Choroid plexus epithelial cell (primary cell): Measurements from ENCODE around the gene KCNK13.
A peak's percentile ranks its signal among the peaks of the same experiment; 100 is the strongest.
"Not testable (repeated sequence)": the region's sequence is repeated elsewhere in the genome, so short reads cannot be mapped to it uniquely, and the experiment has no call there.

ENCODE experiments used
- DNase-seq: peaks from one replicate; pipeline ENCODE4 v3.0.0-alpha.2; 2010; ENCODE audit warnings: low read depth
- H3K4me3 ChIP-seq: 2 replicates; pipeline ENCODE4 v1.5.1; 2011; ENCODE audit warnings: low read depth, mild to moderate bottlenecking, control low read depth, low read length, moderate library complexity
- CTCF ChIP-seq: conservative IDR thresholded peaks from 2 replicates; pipeline ENCODE4 v1.5.1; 2011; ENCODE audit warnings: low read depth, mild to moderate bottlenecking, control low read depth, inconsistent platforms, low read length, moderate library complexity

KCNK13 gene

GRCh38 chr14:90061685-90062126 lies at the start of gene KCNK13:
Gene KCNK13 (plus strand): TSS chr14:90061994. CDS start chr14:90062206, 212 bp downstream.
- H3K4me3 ChIP-seq, result peak within 1 kb of the TSS; percentile 58
- no peak for TF ChIP-seq CTCF
- no peak for DNase-seq

- no peak for TF ChIP-seq CTCF
- no peak for DNase-seq
Observed at GRCh38 chr14:90017371-90017770, 44.4 kb upstream of the KCNK13 start.

DNA sequence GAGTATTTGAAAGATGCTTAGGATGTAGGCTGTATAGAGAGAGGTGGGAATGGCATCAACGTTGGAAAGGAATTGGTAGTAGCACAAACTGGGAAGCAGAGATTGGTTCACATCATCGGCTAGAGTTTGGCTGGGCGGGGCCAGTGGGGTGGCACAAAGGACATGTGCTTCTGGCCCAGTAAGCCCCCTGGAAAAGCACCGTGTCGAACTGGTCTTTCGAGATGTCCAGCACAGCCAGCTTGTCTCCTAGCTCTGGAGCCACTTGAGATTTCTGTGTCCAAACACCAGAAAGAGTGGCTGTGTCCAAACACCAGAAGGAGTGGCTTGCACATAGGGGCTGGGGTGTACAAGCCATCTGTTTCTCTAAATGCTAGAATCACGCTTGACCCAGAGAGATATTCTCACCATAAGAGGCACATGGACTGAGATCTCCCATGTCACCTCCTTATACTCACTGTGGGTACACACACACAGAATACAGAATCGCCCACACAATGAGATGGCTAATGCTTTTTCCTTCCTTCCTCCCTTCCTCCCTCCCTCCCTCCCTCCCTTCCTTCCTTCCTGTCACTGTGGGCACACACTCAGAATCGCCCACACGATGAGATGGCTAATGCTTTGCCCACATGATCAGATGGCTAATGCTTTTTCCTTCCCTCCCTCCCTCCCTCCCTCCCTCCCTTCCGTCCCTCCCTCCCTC lies 41.8 kb upstream of the KCNK13 start:
- no peak for DNase-seq
- no peak for TF ChIP-seq CTCF
- H3K4me3 ChIP-seq, result no peak overlapping the region

More at GRCh38 chr14:90017371-90017770, 44.4 kb upstream of the KCNK13 start:
- H3K4me3 ChIP-seq, result no peak overlapping the region

DNA sequence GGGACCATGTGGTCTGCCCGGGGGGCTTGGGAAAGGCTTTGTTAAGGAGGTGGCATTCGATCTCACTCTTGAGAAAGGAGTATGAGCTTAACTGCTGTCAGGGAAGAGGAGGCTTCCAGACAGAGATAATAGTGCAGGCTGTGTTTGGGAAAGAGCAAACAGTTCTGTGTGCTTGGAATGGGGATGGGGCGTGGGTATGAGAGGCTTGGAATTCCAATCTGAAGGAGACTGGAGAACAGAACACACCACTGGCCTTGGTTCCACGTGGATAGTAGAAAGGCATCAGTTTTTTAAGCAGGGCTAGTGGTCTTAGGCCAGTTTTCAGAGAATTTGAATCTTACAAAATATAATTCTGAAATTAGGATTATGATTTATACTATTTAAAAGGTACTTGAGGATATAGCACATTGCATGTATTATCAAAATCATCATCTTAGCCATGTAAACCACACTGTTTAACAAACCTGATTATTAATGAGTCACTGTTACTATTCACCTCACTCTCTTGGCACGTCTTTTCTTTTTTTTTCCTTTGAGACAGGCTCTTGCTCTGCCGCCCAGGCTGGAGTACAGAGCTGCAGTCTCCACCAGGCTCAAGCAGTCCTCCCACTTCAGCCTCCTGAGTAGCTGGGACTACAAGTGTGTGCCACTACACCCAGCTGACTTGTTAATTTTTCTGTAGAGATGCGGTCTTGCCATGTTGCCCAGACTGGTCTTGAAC lies 38.5 kb upstream of the KCNK13 start:
- TF ChIP-seq CTCF, result no peak
- peak; percentile 12 for DNase-seq
- no peak overlapping the region for H3K4me3 ChIP-seq

GRCh38 chr14:90024910-90025309 lies 36.9 kb upstream of the KCNK13 start:
- TF ChIP-seq CTCF, result no peak
- no peak for DNase-seq
- H3K4me3 ChIP-seq, result no peak overlapping the region

DNA sequence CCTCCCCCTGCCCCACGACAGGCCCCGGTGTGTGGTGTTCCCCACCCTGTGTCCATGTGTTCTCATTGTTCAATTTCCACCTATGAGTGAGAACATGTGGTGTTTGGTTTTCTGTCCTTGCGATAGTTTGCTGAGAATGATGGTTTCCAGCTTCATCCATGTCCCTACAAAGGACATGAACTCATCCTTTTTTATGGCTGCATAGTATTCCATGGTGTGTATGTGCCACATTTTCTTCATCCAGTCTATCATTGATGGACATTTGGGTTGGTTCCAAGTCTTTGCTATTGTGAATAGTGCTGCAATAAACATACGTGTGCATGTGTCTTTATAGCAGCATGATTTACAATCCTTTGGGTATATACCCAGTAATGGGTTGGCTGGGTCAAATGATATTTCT lies 35.2 kb upstream of the KCNK13 start:
- not testable (repeated sequence) for H3K4me3 ChIP-seq, DNase-seq

DNA sequence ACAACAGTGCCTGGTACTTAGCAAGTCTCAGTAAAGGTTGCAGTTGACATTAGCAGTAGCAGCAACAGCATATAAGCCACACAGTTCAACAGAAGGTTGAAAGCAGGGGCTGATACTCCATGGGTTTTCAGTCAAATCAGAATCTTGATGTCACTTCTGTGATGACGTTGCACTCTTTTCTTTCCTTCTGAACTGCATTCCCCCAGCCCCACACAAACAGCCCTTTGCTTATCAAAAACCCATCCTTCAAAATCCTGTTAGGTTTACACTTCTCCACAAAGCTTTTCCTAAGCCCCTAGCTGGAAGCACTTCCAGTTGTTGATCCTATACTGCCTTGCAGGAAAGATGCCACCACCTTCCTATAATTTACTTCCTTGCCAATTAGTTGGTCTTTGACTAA lies 34.0 kb upstream of the KCNK13 start:
- DNase-seq, result no peak
- no peak overlapping the region for H3K4me3 ChIP-seq
- TF ChIP-seq CTCF, result no peak
